HG02885 (cell line): ENCODE results near the gene DSCAM.

Experiments
- ATAC-seq: cut with Tn5 transposase; IDR thresholded peaks from one replicate; pipeline ENCODE4 v1.9.1; 2021; ENCODE audit warnings: mild to moderate bottlenecking; ENCODE audit not compliant: unreplicated experiment, poor library complexity

DSCAM gene

GRCh38 chr21:40788635-40789034 lies 58.3 kb downstream of the DSCAM start:
- ATAC-seq = no peak

GRCh38 chr21:40783404-40783803 lies 63.6 kb downstream of the DSCAM start:
- ATAC-seq = no peak

DNA sequence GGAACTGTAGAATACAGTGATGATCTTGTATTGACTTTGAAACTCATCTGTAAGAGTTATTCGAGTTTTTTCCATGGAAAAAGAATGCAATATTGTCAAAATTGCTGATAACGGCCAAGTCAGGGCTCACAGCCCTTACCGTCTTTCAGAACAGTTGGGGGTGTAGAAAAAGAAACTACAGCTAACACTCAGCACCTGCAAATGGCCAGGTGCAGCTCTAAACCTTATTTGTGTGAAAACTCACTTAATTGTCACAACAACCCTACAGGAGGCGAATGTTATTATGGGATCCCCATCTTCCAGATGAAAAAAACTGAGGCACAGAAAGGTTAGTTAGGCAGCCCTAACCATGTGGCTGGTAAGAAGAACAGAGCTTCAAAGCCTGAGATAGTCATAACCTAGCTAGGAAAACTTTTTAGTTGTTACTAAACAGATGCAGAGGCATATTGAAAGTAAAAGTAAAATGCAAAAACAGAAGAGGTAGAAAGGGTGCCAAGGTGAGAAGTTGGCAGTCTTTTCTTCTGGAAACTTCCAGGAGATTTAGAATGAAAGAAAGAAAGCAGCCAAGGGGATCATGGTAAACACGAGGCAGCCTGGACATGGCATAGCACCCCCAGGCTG lies 76.4 kb downstream of the DSCAM start:
- ATAC-seq = no peak

DNA sequence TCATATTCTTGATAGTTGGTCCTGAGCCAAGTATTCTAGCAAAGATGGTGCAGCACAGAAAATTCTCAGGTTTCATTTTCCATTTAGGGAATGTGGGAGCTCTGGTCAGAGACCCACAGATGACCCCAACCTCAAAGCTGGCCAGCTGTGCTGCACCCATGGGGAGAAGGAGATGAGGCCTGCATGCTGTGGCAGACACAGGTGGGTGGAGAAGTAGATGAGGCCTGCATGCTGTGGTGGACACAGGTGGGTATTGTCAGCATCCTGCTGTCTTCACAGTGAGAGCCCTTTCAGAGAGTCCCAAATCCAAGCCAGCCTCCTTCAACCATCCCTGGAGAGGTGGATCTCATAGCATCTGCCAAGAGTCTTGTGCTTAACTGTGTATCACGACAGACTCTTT lies 77.7 kb downstream of the DSCAM start:
- ATAC-seq = no peak

GRCh38 chr21:40768056-40768455 lies 78.9 kb downstream of the DSCAM start:
- no peak for ATAC-seq

- no peak for ATAC-seq
These were observed 80.6 kb downstream of the DSCAM start for GRCh38 chr21:40766381-40766780.

DNA sequence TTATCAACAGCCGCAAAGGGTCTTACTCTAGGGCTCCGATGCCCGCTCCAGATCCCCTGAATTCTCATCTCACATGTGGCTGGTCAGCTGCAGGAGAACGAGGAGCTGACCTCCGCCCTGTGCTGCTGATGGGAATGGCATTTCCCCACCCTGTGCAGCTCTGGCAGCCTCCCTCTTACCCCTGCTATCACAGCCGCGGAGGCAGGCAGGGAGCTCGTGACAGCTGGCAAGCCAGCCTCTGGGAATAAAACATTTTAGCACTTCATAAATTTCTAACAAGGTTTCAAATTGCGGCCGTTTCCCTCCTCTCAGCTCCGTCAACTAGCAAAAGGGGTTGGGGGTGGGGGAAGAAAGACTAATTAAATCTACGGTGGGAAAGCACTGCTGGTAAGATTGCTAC lies 81.1 kb downstream of the DSCAM start:
- ATAC-seq = no peak

DNA sequence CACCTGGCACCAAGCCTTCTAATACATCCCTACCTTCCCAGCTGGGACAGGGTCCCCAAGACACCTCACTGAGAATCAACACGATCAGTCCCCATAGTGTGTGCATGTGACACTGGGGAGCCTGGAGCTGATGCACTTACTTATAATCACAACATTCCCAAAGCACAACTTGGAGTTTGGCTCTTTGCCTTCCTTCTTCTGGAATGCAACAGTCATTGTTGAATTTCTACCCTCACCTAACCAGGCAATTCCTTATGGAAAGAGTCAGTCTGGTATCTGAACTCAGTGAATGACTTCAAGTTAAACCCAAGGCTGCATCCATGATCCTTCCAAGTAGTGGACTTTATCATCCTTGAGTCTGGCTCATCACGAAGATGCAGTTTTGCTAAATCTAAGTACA lies 86.1 kb downstream of the DSCAM start:
- ATAC-seq = no peak

DNA sequence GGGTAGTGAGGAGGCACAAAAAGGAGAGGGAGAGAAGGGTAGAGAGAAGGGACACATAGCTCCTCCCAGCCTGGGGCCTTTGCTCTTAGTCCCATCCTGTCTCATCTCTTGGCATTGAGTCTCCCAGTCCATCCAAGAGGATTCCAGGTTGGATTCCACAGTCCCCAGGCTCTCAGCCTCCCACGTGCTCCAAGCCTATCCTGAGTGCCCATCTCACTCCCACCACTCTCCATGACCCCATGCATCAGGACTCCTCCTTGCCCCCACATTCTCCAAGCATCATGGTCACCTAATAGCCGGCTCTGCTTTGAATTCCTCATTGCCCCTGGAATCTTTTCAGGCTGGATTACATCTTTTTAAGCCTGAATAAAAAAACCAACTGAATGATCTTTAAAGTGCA lies 87.9 kb downstream of the DSCAM start:
- no peak for ATAC-seq

DNA sequence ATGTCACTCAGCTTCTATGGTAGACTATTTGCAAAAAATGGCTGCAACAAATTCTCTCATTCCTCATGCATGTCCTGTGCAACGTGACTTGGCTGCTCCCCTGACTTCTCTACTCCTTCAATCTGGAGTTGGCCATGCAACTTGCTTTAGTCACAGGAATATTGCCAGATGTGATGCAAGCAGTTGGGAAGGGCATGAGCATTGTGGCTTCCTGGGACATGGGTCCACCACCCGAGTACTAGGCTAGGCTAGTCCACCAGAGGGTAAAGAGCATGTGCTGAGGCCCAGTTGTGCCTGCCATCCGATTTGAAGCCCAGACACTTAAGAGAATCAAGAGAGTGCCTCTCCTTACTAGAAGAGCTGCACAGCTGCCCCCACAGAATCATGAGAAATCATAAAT lies 89.6 kb downstream of the DSCAM start:
- no peak for ATAC-seq

DNA sequence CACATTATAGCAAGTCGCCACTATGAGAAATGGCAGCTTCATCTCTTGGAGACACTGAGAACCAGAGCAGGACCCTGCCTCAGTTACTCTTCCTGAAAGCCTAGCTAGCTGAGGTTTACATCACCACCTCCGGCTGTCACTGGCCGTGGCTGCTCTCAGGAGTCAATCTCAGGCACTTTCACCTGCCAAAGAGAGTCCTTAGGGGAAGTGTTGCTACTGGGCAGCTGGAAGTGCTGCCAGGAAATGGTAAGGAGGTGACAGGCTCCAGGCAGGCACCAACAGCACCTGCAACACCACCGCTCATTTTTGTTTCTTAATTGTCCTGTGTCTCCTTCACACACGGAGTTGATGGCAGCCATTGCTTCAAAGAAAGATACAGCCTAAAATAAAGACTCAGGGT lies 92.5 kb downstream of the DSCAM start:
- ATAC-seq = no peak

DNA sequence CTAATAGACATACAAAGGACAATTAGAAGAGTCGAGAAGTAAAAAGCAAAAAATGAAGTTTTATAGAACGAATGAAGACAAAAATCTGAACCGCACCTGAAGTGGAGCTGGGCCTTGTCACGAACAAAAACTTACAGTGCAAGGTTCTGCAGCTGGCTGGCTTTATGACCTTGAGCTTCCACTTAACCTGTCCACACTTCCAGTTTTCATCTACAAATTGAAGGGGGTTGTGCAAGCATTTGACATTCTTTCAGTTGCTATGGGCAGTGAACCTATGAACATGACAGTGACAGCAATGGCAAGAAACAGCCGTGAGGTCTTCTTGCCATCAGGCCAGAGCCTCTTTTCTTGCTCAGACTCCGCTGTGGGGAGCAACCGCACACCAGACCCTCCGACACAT lies 93.2 kb downstream of the DSCAM start:
- ATAC-seq = no peak

DNA sequence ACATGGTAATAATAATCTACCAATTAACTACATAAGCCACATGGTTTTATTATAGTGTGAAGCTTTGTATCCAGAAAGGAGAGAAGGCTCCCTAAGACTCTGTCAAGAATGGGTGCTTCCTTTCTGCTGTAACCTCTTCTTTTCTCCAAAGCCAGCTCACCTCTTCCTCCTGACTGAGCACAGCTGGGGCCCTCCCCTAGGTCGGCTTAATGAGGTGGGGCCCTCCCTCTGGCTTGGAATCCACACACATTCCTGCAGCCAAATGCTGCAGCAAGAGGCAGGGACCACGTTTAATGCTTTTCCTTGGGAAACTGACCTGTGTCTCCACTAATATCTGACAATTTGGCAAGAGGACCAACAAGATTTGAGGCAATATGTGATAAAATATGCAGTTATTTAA lies 94.8 kb downstream of the DSCAM start:
- ATAC-seq = no peak

GRCh38 chr21:40751221-40751620 lies 95.7 kb downstream of the DSCAM start:
- ATAC-seq = no peak

GRCh38 chr21:40736145-40736544 lies 110.8 kb downstream of the DSCAM start:
- no peak for ATAC-seq

- no peak for ATAC-seq
These were observed 113.9 kb downstream of the DSCAM start for GRCh38 chr21:40733024-40733397.

- ATAC-seq = no peak
These were observed 114.5 kb downstream of the DSCAM start for GRCh38 chr21:40732253-40733023.

DNA sequence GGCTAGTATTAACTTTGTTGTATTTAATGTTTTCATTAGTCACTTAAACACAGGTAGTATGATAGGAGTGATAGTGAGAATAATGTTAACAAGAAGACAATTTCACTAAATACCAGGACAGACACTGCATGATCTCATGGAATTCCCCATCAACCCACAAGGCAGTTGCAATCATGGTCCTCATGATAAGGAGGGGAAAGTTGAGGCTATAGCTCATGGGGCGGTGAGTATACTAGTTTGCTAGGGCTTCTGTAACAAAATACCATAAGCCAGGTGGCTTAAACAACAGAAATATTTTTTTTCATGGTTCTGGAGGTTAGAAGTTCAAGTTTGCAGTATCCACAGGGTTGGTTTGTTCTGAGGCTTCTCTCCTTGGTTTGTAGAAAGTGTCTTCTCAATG lies 115.8 kb downstream of the DSCAM start:
- no peak for ATAC-seq

- ATAC-seq = no peak
These were observed 116.5 kb downstream of the DSCAM start for GRCh38 chr21:40730426-40730800.

DNA sequence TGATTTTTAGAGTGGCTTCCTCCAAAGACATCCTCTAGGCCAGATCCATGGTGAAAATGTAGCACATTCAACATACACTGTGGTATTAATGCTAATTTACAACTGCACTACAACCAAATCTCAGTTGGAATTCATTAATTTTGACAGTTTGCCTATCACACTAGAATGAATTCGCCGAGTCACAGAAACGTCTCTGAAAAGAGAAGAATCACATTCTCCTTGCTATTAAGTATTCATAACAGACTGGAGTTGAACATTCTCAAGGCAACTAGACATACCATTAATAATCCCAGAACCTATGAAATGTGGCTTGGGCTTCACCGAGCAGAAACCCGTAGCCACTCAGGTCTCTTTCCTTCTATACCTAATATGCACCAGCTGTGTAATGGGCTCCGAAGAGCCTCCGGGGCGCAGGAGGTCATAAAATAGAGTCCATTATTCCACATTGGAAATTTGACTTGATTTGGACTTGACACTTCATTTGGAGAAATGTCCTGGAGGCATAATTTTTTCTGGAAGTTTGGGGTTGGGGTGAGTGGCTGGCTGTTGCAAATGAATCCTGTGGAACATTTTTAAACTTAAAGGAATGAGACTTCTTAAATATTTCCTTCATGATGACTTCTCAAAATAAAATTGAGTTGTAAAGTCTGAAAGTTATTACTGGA lies 117.1 kb downstream of the DSCAM start:
- no peak for ATAC-seq

- ATAC-seq = no peak
These were observed 123.0 kb downstream of the DSCAM start for GRCh38 chr21:40723966-40724365.

GRCh38 chr21:40723317-40723716 lies 123.6 kb downstream of the DSCAM start:
- no peak for ATAC-seq
